DND-41 (cell line): ENCODE measurements around the gene B4GALT1.

Source experiments
- EZH2 ChIP-seq: IDR thresholded peaks from 3 replicates; pipeline ENCODE4 v1.6.1; 2012; ENCODE audit warnings: borderline replicate concordance, low read depth, mild to moderate bottlenecking, moderate library complexity, low read length, inconsistent platforms; ENCODE audit not compliant: severe bottlenecking
- TF ChIP-seq, protein P1 (sequence below): IDR thresholded peaks from 2 replicates; pipeline ENCODE4 v1.5.1; 2012; ENCODE audit warnings: borderline replicate concordance, low read length, moderate library complexity, mild to moderate bottlenecking; ENCODE audit not compliant: poor library complexity, severe bottlenecking; ENCODE audit errors: extremely low read depth

DNA sequence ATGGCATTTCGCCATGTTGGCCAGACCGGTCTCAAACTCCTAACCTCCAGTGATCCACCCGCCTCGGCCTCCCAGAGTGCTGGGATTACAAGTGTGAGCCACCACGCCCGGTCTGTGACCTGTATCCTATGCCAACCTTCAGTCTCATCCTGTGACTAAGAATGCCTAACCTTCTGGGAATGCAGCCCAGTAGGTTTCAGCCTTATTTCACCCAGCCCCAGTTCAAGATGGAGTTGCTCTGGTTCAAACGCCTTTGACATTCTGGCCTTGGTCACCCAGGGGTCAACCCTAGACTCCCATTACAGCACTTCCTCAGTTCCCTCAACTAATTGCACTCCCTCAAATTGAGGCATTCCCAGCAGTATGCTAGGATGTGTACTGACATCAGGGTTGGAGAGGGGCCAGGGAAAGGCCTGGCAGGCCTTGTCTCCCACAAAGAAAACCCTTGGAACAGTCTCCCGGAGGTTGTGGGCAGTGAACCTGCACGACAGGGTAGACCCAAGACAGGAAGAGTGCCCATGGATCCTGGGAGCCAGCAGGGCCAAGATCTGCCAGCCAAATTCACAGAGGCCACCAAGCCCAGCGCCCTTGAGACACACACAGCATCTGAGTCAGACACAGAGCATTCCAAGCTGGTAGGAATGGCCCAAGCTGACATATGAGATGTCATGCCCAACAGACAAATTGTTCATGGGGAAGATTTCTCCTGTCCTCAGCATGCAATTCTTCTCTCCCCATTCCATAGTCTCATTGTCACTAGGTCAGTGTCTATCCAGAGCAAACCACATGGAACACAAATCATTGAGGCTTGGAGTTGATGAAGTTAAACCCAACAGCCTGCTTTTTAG, 65.8 kb downstream of the B4GALT1 start:
- TF ChIP-seq, protein P1, sequence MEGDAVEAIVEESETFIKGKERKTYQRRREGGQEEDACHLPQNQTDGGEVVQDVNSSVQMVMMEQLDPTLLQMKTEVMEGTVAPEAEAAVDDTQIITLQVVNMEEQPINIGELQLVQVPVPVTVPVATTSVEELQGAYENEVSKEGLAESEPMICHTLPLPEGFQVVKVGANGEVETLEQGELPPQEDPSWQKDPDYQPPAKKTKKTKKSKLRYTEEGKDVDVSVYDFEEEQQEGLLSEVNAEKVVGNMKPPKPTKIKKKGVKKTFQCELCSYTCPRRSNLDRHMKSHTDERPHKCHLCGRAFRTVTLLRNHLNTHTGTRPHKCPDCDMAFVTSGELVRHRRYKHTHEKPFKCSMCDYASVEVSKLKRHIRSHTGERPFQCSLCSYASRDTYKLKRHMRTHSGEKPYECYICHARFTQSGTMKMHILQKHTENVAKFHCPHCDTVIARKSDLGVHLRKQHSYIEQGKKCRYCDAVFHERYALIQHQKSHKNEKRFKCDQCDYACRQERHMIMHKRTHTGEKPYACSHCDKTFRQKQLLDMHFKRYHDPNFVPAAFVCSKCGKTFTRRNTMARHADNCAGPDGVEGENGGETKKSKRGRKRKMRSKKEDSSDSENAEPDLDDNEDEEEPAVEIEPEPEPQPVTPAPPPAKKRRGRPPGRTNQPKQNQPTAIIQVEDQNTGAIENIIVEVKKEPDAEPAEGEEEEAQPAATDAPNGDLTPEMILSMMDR = no peak
- no peak for TF ChIP-seq EZH2
